Measurements from ENCODE around the gene ADAMTS2. TPM values are rescaled to one million over a fixed set of nuclear protein-coding genes. Genes with fewer than 3 reads are reported as not detected.

ADAMTS2 gene
- total RNA-seq, 4 donors from 2014 or later, result 2.3 to 10.6 (median 3.0) TPM

GRCh38 chr5:179128976-179129375, 216.3 kb downstream of the ADAMTS2 start:
- intact Hi-C loops (cut with DNase I; ENCODE audit: low total_unique reads), result no loop called here
- TF ChIP-seq, protein P1, sequence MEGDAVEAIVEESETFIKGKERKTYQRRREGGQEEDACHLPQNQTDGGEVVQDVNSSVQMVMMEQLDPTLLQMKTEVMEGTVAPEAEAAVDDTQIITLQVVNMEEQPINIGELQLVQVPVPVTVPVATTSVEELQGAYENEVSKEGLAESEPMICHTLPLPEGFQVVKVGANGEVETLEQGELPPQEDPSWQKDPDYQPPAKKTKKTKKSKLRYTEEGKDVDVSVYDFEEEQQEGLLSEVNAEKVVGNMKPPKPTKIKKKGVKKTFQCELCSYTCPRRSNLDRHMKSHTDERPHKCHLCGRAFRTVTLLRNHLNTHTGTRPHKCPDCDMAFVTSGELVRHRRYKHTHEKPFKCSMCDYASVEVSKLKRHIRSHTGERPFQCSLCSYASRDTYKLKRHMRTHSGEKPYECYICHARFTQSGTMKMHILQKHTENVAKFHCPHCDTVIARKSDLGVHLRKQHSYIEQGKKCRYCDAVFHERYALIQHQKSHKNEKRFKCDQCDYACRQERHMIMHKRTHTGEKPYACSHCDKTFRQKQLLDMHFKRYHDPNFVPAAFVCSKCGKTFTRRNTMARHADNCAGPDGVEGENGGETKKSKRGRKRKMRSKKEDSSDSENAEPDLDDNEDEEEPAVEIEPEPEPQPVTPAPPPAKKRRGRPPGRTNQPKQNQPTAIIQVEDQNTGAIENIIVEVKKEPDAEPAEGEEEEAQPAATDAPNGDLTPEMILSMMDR (IDR thresholded peaks at IDR 0.05), result no peak
- TF ChIP-seq POLR2A (IDR thresholded peaks at IDR 0.05), result no peak
- WGBS, 2 donors, result 86% methylated on average over 14 of the region's 14 CpGs
- no peak for DNase-seq (ENCODE audit: low spot score in 2 of 2)
- no peak overlapping the region for H3K4me3 ChIP-seq (ENCODE audit: low read depth, poor library complexity, severe bottlenecking)

DNA sequence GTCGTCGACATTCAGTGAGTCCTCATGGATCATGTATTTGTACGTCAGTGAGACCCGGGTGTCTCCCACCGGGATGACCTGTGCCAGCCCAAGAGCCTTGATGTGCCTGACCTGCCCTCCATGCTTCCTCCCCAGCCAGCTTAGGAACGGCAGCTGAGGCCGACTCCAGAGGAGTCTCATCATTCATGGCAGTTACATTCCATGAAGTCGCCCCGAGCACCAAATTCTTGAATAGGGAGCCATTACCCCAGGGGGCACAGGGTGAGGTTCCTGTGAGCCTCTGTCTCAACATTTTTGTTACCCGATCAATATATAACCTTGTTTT, 217.3 kb downstream of the ADAMTS2 start:
- 81 to 88% methylated on average over 10 of the region's 10 CpGs for WGBS, 2 donors

DNA sequence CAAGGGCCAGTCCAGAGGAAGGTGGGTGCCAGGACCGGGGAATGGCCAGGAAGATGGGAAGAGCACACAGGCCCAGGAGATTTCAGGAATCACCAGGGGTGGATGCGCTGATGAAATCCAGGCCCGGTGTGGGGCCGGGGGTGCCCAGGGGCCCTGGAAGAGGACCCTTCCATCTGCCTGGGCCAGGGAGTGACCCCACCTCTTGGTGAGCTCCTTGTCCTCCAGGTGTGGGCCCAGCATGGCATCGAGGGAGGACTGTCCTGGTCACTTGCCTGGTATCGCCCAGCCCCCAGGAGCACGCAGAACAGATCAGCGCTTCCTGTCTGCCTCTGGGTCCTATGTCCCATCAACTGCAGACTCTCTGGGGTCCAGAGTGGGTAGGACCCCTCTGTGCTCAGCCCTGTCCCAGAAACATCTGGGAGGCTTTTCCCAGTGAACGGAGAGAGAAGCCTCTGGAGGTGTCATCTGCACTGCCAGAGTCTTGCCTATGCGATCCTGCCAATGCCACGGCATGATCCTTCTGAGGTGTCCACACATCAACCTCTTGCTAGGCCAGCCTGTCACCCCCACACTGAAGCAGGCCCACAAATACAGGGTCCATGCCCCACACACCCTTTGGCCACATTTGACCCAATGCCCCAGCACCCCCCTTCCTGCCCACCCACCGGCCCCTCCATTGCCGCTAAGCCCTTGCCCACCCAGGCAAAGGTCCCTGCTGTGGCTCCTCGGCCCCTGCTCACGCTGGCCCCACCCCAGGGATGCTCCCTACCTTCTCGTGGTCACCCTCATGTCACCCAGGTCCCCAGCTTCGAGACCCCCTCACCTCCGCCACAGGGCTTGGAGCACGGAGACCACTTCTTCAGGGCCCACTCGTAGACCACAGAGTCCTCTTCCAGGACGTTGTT, 217.9 kb downstream of the ADAMTS2 start:
- no peak for TF ChIP-seq POLR2A (IDR thresholded peaks at IDR 0.05)
- TF ChIP-seq, protein P1 (IDR thresholded peaks at IDR 0.05), result no peak
- H3K4me3 ChIP-seq (ENCODE audit: low read depth, poor library complexity, severe bottlenecking), result no peak overlapping the region
- DNase-seq (ENCODE audit: low spot score in 2 of 2), result peak in 1 of 2 donors; percentile 79
- WGBS, 2 donors, result 93 to 94% methylated on average over 18 to 21 of the region's 21 CpGs
- intact Hi-C loops (cut with DNase I; ENCODE audit: low total_unique reads), result no loop called here

More for the DNA sequence above, 217.3 kb downstream of the ADAMTS2 start:
- intact Hi-C loops (cut with DNase I; ENCODE audit: low total_unique reads), result no loop called here
- no peak overlapping the region for H3K4me3 ChIP-seq (ENCODE audit: low read depth, poor library complexity, severe bottlenecking)
- peak in 1 of 2 donors; percentile 46 for DNase-seq (ENCODE audit: low spot score in 2 of 2)
- TF ChIP-seq, protein P1 (IDR thresholded peaks at IDR 0.05), result no peak
- TF ChIP-seq POLR2A (IDR thresholded peaks at IDR 0.05), result no peak

GRCh38 chr5:179126506-179126991, 218.7 kb downstream of the ADAMTS2 start:
- intact Hi-C loops (cut with DNase I; ENCODE audit: low total_unique reads), result no loop called here
- peak in 1 of 2 donors; percentile 74 for DNase-seq (ENCODE audit: low spot score in 2 of 2)
- 85 to 98% methylated on average over 11 to 14 of the region's 14 CpGs for whole genome bisulfite sequencing, 2 donors
- H3K4me3 ChIP-seq (ENCODE audit: low read depth, poor library complexity, severe bottlenecking), result no peak overlapping the region
- TF ChIP-seq, protein P1 (IDR thresholded peaks at IDR 0.05), result no peak
- no peak for TF ChIP-seq POLR2A (IDR thresholded peaks at IDR 0.05)

GRCh38 chr5:179125789-179126505, 219.3 kb downstream of the ADAMTS2 start:
- TF ChIP-seq, protein P1 (IDR thresholded peaks at IDR 0.05), result no peak
- no peak for TF ChIP-seq POLR2A (IDR thresholded peaks at IDR 0.05)
- intact Hi-C loops (cut with DNase I; ENCODE audit: low total_unique reads), result no loop called here
- 90 to 92% methylated on average over 12 to 25 of the region's 25 CpGs for WGBS, 2 donors
- H3K4me3 ChIP-seq (ENCODE audit: low read depth, poor library complexity, severe bottlenecking), result no peak overlapping the region
- peak in 1 of 2 donors; percentile 70 for DNase-seq (ENCODE audit: low spot score in 2 of 2)

All from lower leg skin (tissue), 4 donors.